ENCODE results near the gene ATP13A5.

DNA sequence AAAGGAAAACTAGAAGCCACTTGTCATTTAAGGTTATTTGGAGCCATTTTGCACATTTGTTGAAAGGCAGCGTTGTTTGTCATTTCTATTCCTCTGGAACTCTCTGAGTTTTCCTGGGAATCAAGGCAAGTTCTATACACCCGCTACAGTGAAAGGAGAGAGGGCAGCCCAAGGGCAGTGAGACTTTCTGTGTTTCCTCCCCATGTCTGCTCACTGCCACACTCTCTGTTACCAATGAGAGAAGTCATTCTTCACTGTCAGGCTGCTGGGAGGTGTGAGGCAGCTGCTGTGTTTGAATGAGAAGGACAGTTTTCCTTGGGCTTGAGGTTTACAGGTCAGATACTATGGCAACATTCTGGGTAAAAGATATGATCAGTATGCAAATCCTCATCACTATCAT lies 36.0 kb downstream of the ATP13A5 start:
- TF ChIP-seq, protein P1, sequence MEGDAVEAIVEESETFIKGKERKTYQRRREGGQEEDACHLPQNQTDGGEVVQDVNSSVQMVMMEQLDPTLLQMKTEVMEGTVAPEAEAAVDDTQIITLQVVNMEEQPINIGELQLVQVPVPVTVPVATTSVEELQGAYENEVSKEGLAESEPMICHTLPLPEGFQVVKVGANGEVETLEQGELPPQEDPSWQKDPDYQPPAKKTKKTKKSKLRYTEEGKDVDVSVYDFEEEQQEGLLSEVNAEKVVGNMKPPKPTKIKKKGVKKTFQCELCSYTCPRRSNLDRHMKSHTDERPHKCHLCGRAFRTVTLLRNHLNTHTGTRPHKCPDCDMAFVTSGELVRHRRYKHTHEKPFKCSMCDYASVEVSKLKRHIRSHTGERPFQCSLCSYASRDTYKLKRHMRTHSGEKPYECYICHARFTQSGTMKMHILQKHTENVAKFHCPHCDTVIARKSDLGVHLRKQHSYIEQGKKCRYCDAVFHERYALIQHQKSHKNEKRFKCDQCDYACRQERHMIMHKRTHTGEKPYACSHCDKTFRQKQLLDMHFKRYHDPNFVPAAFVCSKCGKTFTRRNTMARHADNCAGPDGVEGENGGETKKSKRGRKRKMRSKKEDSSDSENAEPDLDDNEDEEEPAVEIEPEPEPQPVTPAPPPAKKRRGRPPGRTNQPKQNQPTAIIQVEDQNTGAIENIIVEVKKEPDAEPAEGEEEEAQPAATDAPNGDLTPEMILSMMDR (conservative IDR thresholded peaks at IDR 0.05; ENCODE audit: low read depth, low read length): no peak
- TF ChIP-seq EZH2 (IDR thresholded peaks at IDR 0.05; ENCODE audit: borderline replicate concordance, low read depth, low read length, poor library complexity, severe bottlenecking): no peak
